H9 (cell line): ENCODE measurements around the gene APBB2. TPM values are rescaled to one million over a fixed set of nuclear protein-coding genes. Genes with fewer than 3 reads are reported as not detected.

Source experiments
- DNase-seq: peaks from one replicate; pipeline ENCODE4 v3.0.0-alpha.2; 2017
- H2AFZ ChIP-seq: one replicate; pipeline ENCODE4 v1.6.1; 2013; ENCODE audit warnings: mild to moderate bottlenecking, low read length, control low read depth, moderate library complexity
- H2AK5ac ChIP-seq: 2 replicates; pipeline ENCODE4 v1.6.1; 2013; ENCODE audit warnings: low read length, control low read depth, mixed read lengths; ENCODE audit not compliant: insufficient read length
- H2BK120ac ChIP-seq: one replicate; pipeline ENCODE4 v1.6.1; 2013; ENCODE audit warnings: low read depth, mild to moderate bottlenecking, low read length, control low read depth, inconsistent platforms; ENCODE audit not compliant: poor library complexity, severe bottlenecking
- H2BK12ac ChIP-seq: 2 replicates; pipeline ENCODE4 v1.6.1; 2013; ENCODE audit warnings: low read length, control low read depth, mixed read lengths, low read depth; ENCODE audit not compliant: insufficient read length
- H2BK15ac ChIP-seq: 2 replicates; pipeline ENCODE4 v1.6.1; 2013; ENCODE audit warnings: low read depth, low read length, control low read depth
- H2BK20ac ChIP-seq: one replicate; pipeline ENCODE4 v1.6.1; 2013; ENCODE audit warnings: low read depth, mild to moderate bottlenecking, low read length, control low read depth, inconsistent platforms; ENCODE audit not compliant: poor library complexity, severe bottlenecking
- H2BK5ac ChIP-seq: 2 replicates; pipeline ENCODE4 v1.6.1; 2013; ENCODE audit warnings: low read length, control low read depth, mixed read lengths; ENCODE audit not compliant: insufficient read length
- H3K14ac ChIP-seq: 2 replicates; pipeline ENCODE4 v1.6.1; 2013; ENCODE audit warnings: low read length, control low read depth; ENCODE audit not compliant: insufficient read depth
- H3K18ac ChIP-seq: 2 replicates; pipeline ENCODE4 v1.6.1; 2013; ENCODE audit warnings: low read depth, mild to moderate bottlenecking, mixed read lengths, low read length, control low read depth; ENCODE audit not compliant: insufficient read length
- H3K23ac ChIP-seq: 2 replicates; pipeline ENCODE4 v1.6.1; 2013; ENCODE audit warnings: low read length, control low read depth, mixed read lengths, low read depth; ENCODE audit not compliant: insufficient read length
- H3K23me2 ChIP-seq: 2 replicates; pipeline ENCODE4 v1.6.1; 2013; ENCODE audit warnings: low read depth, mild to moderate bottlenecking, mixed read lengths, low read length, control low read depth; ENCODE audit not compliant: insufficient read length, poor library complexity, severe bottlenecking
- H3K27ac ChIP-seq: 2 replicates; pipeline ENCODE4 v1.5.1; 2013; ENCODE audit warnings: low read length, control low read depth, mixed read lengths, low read depth; ENCODE audit not compliant: insufficient read length
- H3K27me3 ChIP-seq: 2 replicates; pipeline ENCODE4 v1.6.1; 2013; ENCODE audit warnings: low read length, control low read depth, inconsistent platforms; ENCODE audit not compliant: insufficient read depth
- H3K4ac ChIP-seq: 2 replicates; pipeline ENCODE4 v1.6.1; 2013; ENCODE audit warnings: low read depth, mild to moderate bottlenecking, control low read depth, inconsistent platforms, low read length, moderate library complexity
- H3K4me1 ChIP-seq: 2 replicates; pipeline ENCODE4 v1.6.1; 2013; ENCODE audit warnings: low read length, control low read depth, inconsistent platforms; ENCODE audit not compliant: insufficient read depth
- H3K4me2 ChIP-seq: 2 replicates; pipeline ENCODE4 v1.6.1; 2013; ENCODE audit warnings: low read length, control low read depth, mixed read lengths; ENCODE audit not compliant: insufficient read length, insufficient read depth
- H3K56ac ChIP-seq: 2 replicates; pipeline ENCODE4 v1.6.1; 2013; ENCODE audit warnings: low read depth, mild to moderate bottlenecking, mixed read lengths, low read length, control low read depth; ENCODE audit not compliant: insufficient read length
- H3K79me1 ChIP-seq: 2 replicates; pipeline ENCODE4 v1.6.1; 2013; ENCODE audit warnings: low read depth, mild to moderate bottlenecking, moderate library complexity, low read length, control low read depth, inconsistent platforms; ENCODE audit not compliant: insufficient read depth, poor library complexity, severe bottlenecking
- H3K79me2 ChIP-seq: 2 replicates; pipeline ENCODE4 v1.6.1; 2013; ENCODE audit warnings: low read length, control low read depth, inconsistent platforms; ENCODE audit not compliant: insufficient read depth
- H3K9ac ChIP-seq: 2 replicates; pipeline ENCODE4 v1.6.1; 2013; ENCODE audit warnings: low read length, control low read depth, mixed read lengths; ENCODE audit not compliant: insufficient read length; ENCODE audit errors: extremely low read depth
- H3K9me3 ChIP-seq: one replicate; pipeline ENCODE4 v1.6.1; 2013; ENCODE audit warnings: low read depth, low read length, inconsistent platforms; ENCODE audit not compliant: control insufficient read depth
- H3T11ph ChIP-seq: one replicate; pipeline ENCODE4 v1.6.1; 2013; ENCODE audit warnings: mild to moderate bottlenecking, low read length, control low read depth, inconsistent platforms
- H4K20me1 ChIP-seq: one replicate; pipeline ENCODE4 v1.6.1; 2013; ENCODE audit not compliant: control insufficient read depth, insufficient read length, insufficient read depth
- H4K5ac ChIP-seq: 2 replicates; pipeline ENCODE4 v1.6.1; 2013; ENCODE audit warnings: low read depth, mild to moderate bottlenecking, mixed read lengths, low read length, control low read depth; ENCODE audit not compliant: insufficient read length
- H4K8ac ChIP-seq: replicated peaks from 2 replicates; pipeline ENCODE4 v1.6.1; 2013; ENCODE audit warnings: low read length, control low read depth, mixed read lengths, low read depth; ENCODE audit not compliant: insufficient read length
- H4K91ac ChIP-seq: 2 replicates; pipeline ENCODE4 v1.6.1; 2013; ENCODE audit warnings: low read depth, mild to moderate bottlenecking, moderate library complexity, mixed read lengths, low read length, control low read depth; ENCODE audit not compliant: insufficient read length
- H3K27ac Mint-ChIP-seq, 3 experiments: 2 replicates in 2 of 3; 3 replicates in 1 of 3; pipeline ENCODE4 v1.8.0; 2020 to 2021; ENCODE audit warnings: mixed read lengths in 3 of 3, mild to moderate bottlenecking in 1 of 3, moderate library complexity in 1 of 3
- H3K27me3 Mint-ChIP-seq: 2 replicates; pipeline ENCODE4 v1.8.0; 2021; ENCODE audit warnings: low read depth, mild to moderate bottlenecking, moderate library complexity, mixed read lengths
- H3K36me3 Mint-ChIP-seq, 3 experiments: 2 replicates in 2 of 3; 3 replicates in 1 of 3; pipeline ENCODE4 v1.8.0; 2020 to 2021; ENCODE audit warnings: low read depth in 3 of 3, mixed read lengths in 3 of 3; ENCODE audit not compliant: insufficient read depth in 1 of 3
- H3K4me1 Mint-ChIP-seq, 2 experiments: 2 replicates each; pipeline ENCODE4 v1.8.0; 2020; ENCODE audit warnings: mixed read lengths in 2 of 2
- H3K4me3 Mint-ChIP-seq, 2 experiments: 2 replicates in 1 of 2; 3 replicates in 1 of 2; pipeline ENCODE4 v1.8.0; 2020 to 2021; ENCODE audit warnings: mild to moderate bottlenecking in 2 of 2, mixed read lengths in 2 of 2, moderate library complexity in 1 of 2
- H3K9me3 Mint-ChIP-seq, 2 experiments: 2 replicates in 1 of 2; 3 replicates in 1 of 2; pipeline ENCODE4 v1.8.0; 2020; ENCODE audit warnings: mild to moderate bottlenecking in 2 of 2, mixed read lengths in 2 of 2, moderate library complexity in 1 of 2
- CTCF ChIP-seq: fragments of 200-600 bp; sonication (generic); conservative IDR thresholded peaks from 3 replicates; pipeline ENCODE4 v1.8.0; 2021; ENCODE audit warnings: antibody characterized with exemption, mild to moderate bottlenecking
- WGBS: extraction: QIAGEN DNeasy Blood & Tissue Kit; methylation state at CpG from one replicate; pipeline ENCODE4 v1.1.7; 2013; ENCODE audit warnings: missing lambda C conversion rate, low lambda C conversion rate, mixed read lengths; ENCODE audit not compliant: insufficient read length; ENCODE audit errors: extremely low coverage; 5-methylcytosine and 5-hydroxymethylcytosine counted together
- total RNA-seq: library from RNA; stranded (reverse); gene quantifications from 2 replicates; pipeline ENCODE4 v1.2.1, GENCODE V29; 2021

The APBB2 gene
- total RNA-seq, 1 experiment from 2014 or later: 39.6 TPM

- H3K4me1 Mint-ChIP-seq: peaks cover 17 to 21% of the 10 kb centered on the region in 2 experiments
- Histone ChIP-seq H2AK5ac (no peak overlapping the region), H3K56ac (no peak overlapping the region), H2BK12ac (no peak overlapping the region), H3K23me2 (no peaks in the 10 kb centered on the region), H3T11ph (no peak overlapping the region), H3K4me1 (peaks cover 2% of the 10 kb centered on the region; the same call in 1 of the 2 replicates), H2AFZ (no peak overlapping the region), H2BK20ac (no peak overlapping the region), H3K9ac (no peak overlapping the region), H3K4me2 (no peak overlapping the region), H3K79me1 (no peaks in the 10 kb centered on the region), H4K91ac (no peak overlapping the region), H2BK5ac (no peak overlapping the region), H3K9me3 (no peaks in the 10 kb centered on the region), H4K20me1 (no peaks in the 10 kb centered on the region), H3K18ac (no peak overlapping the region), H3K27ac (no peak overlapping the region), H3K14ac (no peak overlapping the region), H4K8ac (no peak overlapping the region), H3K79me2 (no peaks in the 10 kb centered on the region), H3K23ac (no peak overlapping the region), H3K4ac (no peak overlapping the region), H4K5ac (no peak overlapping the region), H2BK120ac (no peak overlapping the region), H2BK15ac (no peak overlapping the region), H3K27me3 (no peaks in the 10 kb centered on the region)
- TF ChIP-seq CTCF: no peak
- no peak for DNase-seq
- H3K9me3 Mint-ChIP-seq: no peaks in the 10 kb centered on the region
- H3K27ac Mint-ChIP-seq: no peak overlapping the region
- 0 out of 7 replicates have a peak, but pooled peaks cover 0 to 4% (median 0%) of the 10 kb centered on the region in 3 experiments for H3K36me3 Mint-ChIP-seq
- WGBS: no CpG with 5 or more reads among the region's 7 CpGs
- H3K4me3 Mint-ChIP-seq: no peak overlapping the region
- no peaks in the 10 kb centered on the region for H3K27me3 Mint-ChIP-seq
Measured at GRCh38 chr4:40952672-40953071, 261.7 kb downstream of the APBB2 start.
